Adrenal gland (tissue), 12 donors: ENCODE data around the gene PAX7. TPM values are rescaled to one million over a fixed set of nuclear protein-coding genes. Genes with fewer than 3 reads are reported as not detected.

ENCODE experiments used
- DNase-seq, 7 donors: peaks; one replicate each; pipeline ENCODE4 v3.0.0-alpha.2; 2019 to 2020
- H3K27ac ChIP-seq, 5 donors: fragments of 200-600 bp; sonication (generic) in 4 of 5; 1 replicate in 3 of 5; 2 replicates in 2 of 5; pipeline versions ENCODE4 v1.5.1 to v1.8.0; 2016 to 2020; ENCODE audit warnings: mild to moderate bottlenecking in 1 of 5
- H3K27me3 ChIP-seq: fragments of 200-600 bp; 2 replicates; pipeline ENCODE4 v1.8.0; 2021
- H3K36me3 ChIP-seq, 2 donors: fragments of 200-600 bp; replicated peaks in 1 of 2; 1 replicate in 1 of 2; 2 replicates in 1 of 2; pipeline versions ENCODE4 v1.5.1 to v1.8.0; 2018 to 2022
- H3K4me1 ChIP-seq, 2 donors: fragments of 200-600 bp; replicated peaks in 1 of 2; 1 replicate in 1 of 2; 2 replicates in 1 of 2; pipeline versions ENCODE4 v1.5.1 to v1.8.0; 2018 to 2021
- H3K4me3 ChIP-seq, 4 donors: fragments of 200-600 bp; sonication (generic) in 3 of 4; one replicate each; pipeline ENCODE4 v1.5.1; 2016 to 2018
- H3K9me3 ChIP-seq, 3 donors: fragments of 200-600 bp; sonication (generic) in 1 of 3; replicated peaks in 1 of 3; 1 replicate in 2 of 3; 2 replicates in 1 of 3; pipeline versions ENCODE4 v1.5.1 to v1.8.0; 2016 to 2021
- CTCF ChIP-seq, 6 experiments: fragments of 450-650 bp in 4 of 6; fragments of 200-600 bp in 2 of 6; sonication (generic) in 1 of 6; IDR thresholded peaks; 1 replicate in 5 of 6; 2 replicates in 1 of 6; pipeline versions ENCODE4 v1.5.1 to v1.8.0; 2016 to 2021; ENCODE audit warnings: antibody characterized with exemption in 6 of 6, mild to moderate bottlenecking in 2 of 6, moderate library complexity in 1 of 6
- POLR2A ChIP-seq, 2 donors: fragments of 450-650 bp; IDR thresholded peaks; one replicate each; pipeline ENCODE4 v1.6.1; 2017; ENCODE audit warnings: antibody characterized with exemption in 2 of 2, mild to moderate bottlenecking in 2 of 2, moderate library complexity in 1 of 2
- WGBS, 4 donors: extraction: QIAGEN DNeasy Blood & Tissue Kit in 2 of 4; methylation state at CpG; one replicate each; pipeline versions ENCODE4 v1.1.5 to v1.1.7; 2013 to 2017; 5-methylcytosine and 5-hydroxymethylcytosine counted together
- intact Hi-C, 2 donors: fragments of 100-400 bp; cut with DNase I; formaldehyde crosslinking; loops; one replicate each; pipeline versions ENCODE4 v1.14.1 to v1.15.0; 2022 to 2023
- polyA plus RNA-seq, 3 donors: library from polyadenylated mRNA; stranded (reverse); fragments of 200-250 nt in 2 of 3; fragments of 350-450 nt in 1 of 3; fragmentation: Illumina TruSeq in 1 of 3; extraction: RNeasy Lipid Tissue Mini Kit (QIAGEN cat#74804) in 1 of 3; gene quantifications; one replicate each; pipeline ENCODE4 v1.2.3, GENCODE V29; 2013 to 2014
- total RNA-seq, 9 donors: library from RNA; depleted of rRNA in 4 of 9; stranded (reverse); fragments of >200 nt in 4 of 9; fragments of 120-200 nt in 1 of 9; fragmentation: NEBNext Ultra II Directional in 1 of 9; extraction: Animal tissue kit (Norgen Biotek cat#: 25700) in 1 of 9; gene quantifications; one replicate each; pipeline versions ENCODE4 v1.1.0 to v1.2.4, GENCODE V29; 2013 to 2023
- donor health status: healthy with polysubstance abuse.
- donor health status: Bipolar disorder and iron deficiency.
- donor health status: DM: yes; HTN: yes; CAD: no.
- donor health status: DM: no; HTN: no; CAD: no.
- donor health status: DM: no; HTN: no; CAD: no.
- donor health status: DM: yes; HTN: yes; CAD: no.

Gene PAX7
- total and polyA plus RNA-seq, 12 donors: not detected

- WGBS, 4 donors: 57 to 76% (median 70%) methylated on average over 4 to 5 of the region's 5 CpGs
- H3K36me3 ChIP-seq: no peaks in the 10 kb centered on the region
- intact Hi-C loops: no loop called here
- H3K27me3 ChIP-seq: no peaks in the 10 kb centered on the region
- no peaks in the 10 kb centered on the region for H3K4me1 ChIP-seq
- H3K9me3 ChIP-seq: no peaks in the 10 kb centered on the region
- DNase-seq: no peak
- no peak overlapping the region for H3K4me3 ChIP-seq
- TF ChIP-seq CTCF (IDR thresholded peaks at IDR 0.05) (no peak), POLR2A (IDR thresholded peaks at IDR 0.05) (no peak)
- H3K27ac ChIP-seq: no peak overlapping the region
Observed at GRCh38 chr1:18662286-18662639, 31.6 kb downstream of the PAX7 start.

GRCh38 chr1:18666317-18666920, 35.8 kb downstream of the PAX7 start:
- no peak for DNase-seq
- 62 to 73% (median 67%) methylated on average over 6 to 7 of the region's 7 CpGs for WGBS, 4 donors
- Histone ChIP-seq H3K4me1 (no peaks in the 10 kb centered on the region), H3K4me3 (no peak overlapping the region), H3K27ac (no peak overlapping the region), H3K36me3 (no peaks in the 10 kb centered on the region), H3K9me3 (no peaks in the 10 kb centered on the region), H3K27me3 (no peaks in the 10 kb centered on the region)
- intact Hi-C loops: no loop called here
- no peak for TF ChIP-seq CTCF (IDR thresholded peaks at IDR 0.05)
- no peak for TF ChIP-seq POLR2A (IDR thresholded peaks at IDR 0.05)

- H3K4me1 ChIP-seq: no peaks in the 10 kb centered on the region
- 86 to 88% (median 88%) methylated on average over 6 of the region's 6 CpGs for WGBS, 4 donors
- H3K27me3 ChIP-seq: no peaks in the 10 kb centered on the region
Observed at GRCh38 chr1:18667333-18667732, 36.7 kb downstream of the PAX7 start.

GRCh38 chr1:18668046-18668445, 37.4 kb downstream of the PAX7 start:
- no peaks in the 10 kb centered on the region for H3K36me3 ChIP-seq
- H3K4me3 ChIP-seq: no peak overlapping the region
- DNase-seq: no peak
- no peaks in the 10 kb centered on the region for H3K9me3 ChIP-seq
- no peaks in the 10 kb centered on the region for H3K4me1 ChIP-seq
- 47 to 66% (median 55%) methylated on average over 2 of the region's 2 CpGs for WGBS, 4 donors
- no peak for TF ChIP-seq CTCF (IDR thresholded peaks at IDR 0.05)
- TF ChIP-seq POLR2A (IDR thresholded peaks at IDR 0.05): no peak
- H3K27me3 ChIP-seq: peaks cover 5% of the 10 kb centered on the region
- intact Hi-C loops: no loop called here
- no peak overlapping the region for H3K27ac ChIP-seq

More at GRCh38 chr1:18667333-18667732, 36.7 kb downstream of the PAX7 start:
- intact Hi-C loops: no loop called here
- TF ChIP-seq POLR2A (IDR thresholded peaks at IDR 0.05) (no peak), CTCF (IDR thresholded peaks at IDR 0.05) (no peak)
- Histone ChIP-seq H3K27ac (no peak overlapping the region), H3K36me3 (no peaks in the 10 kb centered on the region), H3K4me3 (no peak overlapping the region), H3K9me3 (no peaks in the 10 kb centered on the region)
- DNase-seq: no peak
